K562 (cell line): Measurements from ENCODE around the gene CCT7. TPM values are rescaled to one million over a fixed set of nuclear protein-coding genes. Genes with fewer than 3 reads are reported as not detected.

ENCODE experiments used
- CTBP1 ChIP-seq: fragments of 450-650 bp; IDR thresholded peaks from 2 replicates; pipeline ENCODE4 v1.6.1; 2016; ENCODE audit warnings: borderline replicate concordance
- ETV1 ChIP-seq: fragments of 450-650 bp; conservative IDR thresholded peaks from 2 replicates; pipeline ENCODE4 v1.6.1; 2016; ENCODE audit warnings: missing genetic modification characterization, control low read depth, low read depth, missing compliant biosample characterization
- HNRNPK ChIP-seq: fragments of 200-400 bp; formaldehyde crosslinking; IDR thresholded peaks from one replicate; pipeline ENCODE4 v1.6.1; 2018; ENCODE audit warnings: mild to moderate bottlenecking, low read depth, low read length; ENCODE audit not compliant: poor library complexity, severe bottlenecking
- IRF9 ChIP-seq: fragments of 450-650 bp; IDR thresholded peaks from 2 replicates; pipeline ENCODE4 v1.6.1; 2016; ENCODE audit warnings: missing biosample characterization, missing genetic modification characterization
- KAT8 ChIP-seq: fragments of 450-650 bp; IDR thresholded peaks from 2 replicates; pipeline ENCODE4 v1.6.1; 2016; ENCODE audit warnings: low read depth, mild to moderate bottlenecking
- MBD1 ChIP-seq: fragments of 250-450 bp; sonication (Bioruptor Pico); IDR thresholded peaks from 2 replicates; pipeline ENCODE4 v1.8.0; 2022; ENCODE audit warnings: inconsistent platforms
- PTTG1 ChIP-seq: fragments of 450-650 bp; IDR thresholded peaks from 2 replicates; pipeline ENCODE4 v1.6.1; 2016; ENCODE audit warnings: low read depth, mild to moderate bottlenecking, missing genetic modification characterization, missing compliant biosample characterization
- RBM15 ChIP-seq: fragments of 200-400 bp; formaldehyde crosslinking; IDR thresholded peaks from 2 replicates; pipeline ENCODE4 v1.6.1; 2018; ENCODE audit warnings: mild to moderate bottlenecking, low read length, moderate library complexity; ENCODE audit not compliant: insufficient read depth
- SRSF1 ChIP-seq: fragments of 200-400 bp; formaldehyde crosslinking; IDR thresholded peaks from 2 replicates; pipeline ENCODE4 v1.6.1; 2017; ENCODE audit warnings: mild to moderate bottlenecking, low read depth, low read length, moderate library complexity
- TRIM28 ChIP-seq: fragments of 450-650 bp; IDR thresholded peaks from 2 replicates; pipeline ENCODE4 v1.6.1; 2017
- UBTF ChIP-seq, 2 experiments: IDR thresholded peaks; 2 replicates each; pipeline ENCODE4 v1.6.1; 2012; ENCODE audit warnings: improper control_type of control experiment in 2 of 2, low read depth in 2 of 2, low read length in 2 of 2, borderline replicate concordance in 1 of 2
- USF2 ChIP-seq: sonication (generic); formaldehyde crosslinking; IDR thresholded peaks from 2 replicates; pipeline ENCODE4 v1.5.0; 2020; ENCODE audit warnings: missing genetic modification reagents
- ZC3H4 ChIP-seq: sonication (generic); formaldehyde crosslinking; IDR thresholded peaks from 2 replicates; pipeline ENCODE4 v1.9.0; 2021; ENCODE audit warnings: missing genetic modification reagents, borderline replicate concordance
- ZNF445 ChIP-seq: fragments of 250-450 bp; sonication (Bioruptor Pico); IDR thresholded peaks from 2 replicates; pipeline ENCODE4 v1.4.0; 2020; ENCODE audit warnings: low read depth, mild to moderate bottlenecking, moderate library complexity
- ZNF449 ChIP-seq: fragments of 250-450 bp; sonication (Bioruptor Pico); IDR thresholded peaks from 2 replicates; pipeline ENCODE4 v1.8.0; 2022; ENCODE audit warnings: moderate library complexity, mild to moderate bottlenecking, inconsistent platforms
- ZNF561 ChIP-seq: fragments of 450-650 bp; formaldehyde crosslinking; conservative IDR thresholded peaks from 2 replicates; pipeline ENCODE4 v1.4.0; 2020; ENCODE audit warnings: mild to moderate bottlenecking, moderate library complexity
- ZNF740 ChIP-seq, 3 experiments: fragments of 200-800 bp in 1 of 3; sonication (Bioruptor generic) in 1 of 3; sonication (generic) in 1 of 3; formaldehyde crosslinking in 1 of 3; IDR thresholded peaks; 2 replicates each; pipeline versions ENCODE4 v1.6.1 to v1.8.0; 2016 to 2022; ENCODE audit warnings: mild to moderate bottlenecking in 2 of 3, missing compliant biosample characterization in 2 of 3, missing genetic modification characterization in 2 of 3, missing genetic modification reagents in 1 of 3
- ZNF766 ChIP-seq: fragments of 200-800 bp; sonication (Bioruptor generic); conservative IDR thresholded peaks from 2 replicates; pipeline ENCODE4 v1.6.1; 2016; ENCODE audit warnings: missing genetic modification characterization, missing compliant biosample characterization
- polyA plus RNA-seq, 8 experiments: library from polyadenylated mRNA; depleted of rRNA in 4 of 8; stranded (reverse) in 5 of 8; unstranded in 3 of 8; fragments of >200 nt; fragmentation: Nextera tagmentation in 2 of 8; fragmentation: Illumina TruSeq in 1 of 8; extraction: Ambion mirVana in 2 of 8; extraction: Trizol in 1 of 8; gene quantifications; 2 replicates each; pipeline versions ENCODE4 v1.2.1 to v1.2.3, GENCODE V29; 2011 to 2014; ENCODE audit warnings: inconsistent platforms in 1 of 8, missing spikeins in 1 of 8
- total RNA-seq, 7 experiments: library from RNA; depleted of rRNA in 6 of 7; stranded (reverse); fragments of >200 nt in 6 of 7; fragmentation: Illumina TruSeq in 2 of 7; extraction: Trizol in 2 of 7; gene quantifications; 2 replicates each; pipeline versions ENCODE4 v1.2.1 to v1.2.3, GENCODE V29; 2011 to 2021; ENCODE audit warnings: low replicate concordance in 1 of 7

CCT7 gene
- total and polyA plus RNA-seq, 9 of the 15 experiments (the other 6 are each of a cell fraction or from before 2014, with no cell fraction given): 326 to 856 (median 638) TPM

GRCh38 chr2:73283545-73284295, 49.6 kb downstream of the CCT7 start (continued):
- TF ChIP-seq ZNF449 (no peak), ZNF740 (CRISPR knock-in tag; IDR thresholded peaks at IDR 0.05) (no peak), ZNF740 (tag; IDR thresholded peaks at IDR 0.05) (no peak), TRIM28 (no peak), UBTF (IDR thresholded peaks at IDR 0.05; ENCODE audit: borderline replicate concordance in 1 of 2, low read depth in 2 of 2, low read length in 2 of 2) (0 out of 4 replicates have a peak, but pooled peaks of 1 of the 2 experiments have one; percentile 45), HNRNPK (no peak), ETV1 (tag) (no peak), USF2 (CRISPR knock-in tag) (no peak), IRF9 (tag) (no peak), KAT8 (no peak), ZNF561 (no peak), ZNF766 (no peak), CTBP1 (0 out of 2 replicates have a peak, but pooled peaks have one; percentile 10), RBM15 (no peak), PTTG1 (no peak), ZNF445 (CRISPR knock-in tag) (no peak), SRSF1 (no peak), MBD1 (CRISPR knock-in tag) (no peak), ZC3H4 (no peak)
